ENCODE results near the gene CSRP2.

Gene CSRP2

GRCh38 chr12:76866151-76866567 lies 12.7 kb downstream of the CSRP2 start:
- DNase-seq (ENCODE audit: low read depth), result no peak
- no peak for TF ChIP-seq CTCF (IDR thresholded peaks at IDR 0.05; ENCODE audit: control insufficient read depth, insufficient read depth, low read depth, low read length, missing control alignments)
- no peak overlapping the region for H3K4me3 ChIP-seq (ENCODE audit: control insufficient read depth, low read depth, low read length)

GRCh38 chr12:76864791-76865400 lies 13.9 kb downstream of the CSRP2 start:
- no peak for DNase-seq (ENCODE audit: low read depth)
- no peak overlapping the region for H3K4me3 ChIP-seq (ENCODE audit: control insufficient read depth, low read depth, low read length)
- TF ChIP-seq CTCF (IDR thresholded peaks at IDR 0.05; ENCODE audit: control insufficient read depth, insufficient read depth, low read depth, low read length, missing control alignments), result no peak

GRCh38 chr12:76863837-76864236 lies 15.0 kb downstream of the CSRP2 start:
- TF ChIP-seq CTCF (IDR thresholded peaks at IDR 0.05; ENCODE audit: control insufficient read depth, insufficient read depth, low read depth, low read length, missing control alignments), result no peak
- no peak for DNase-seq (ENCODE audit: low read depth)

GRCh38 chr12:76863005-76863670 lies 15.7 kb downstream of the CSRP2 start:
- DNase-seq (ENCODE audit: low read depth), result peak; percentile 79
- H3K4me3 ChIP-seq (ENCODE audit: control insufficient read depth, low read depth, low read length), result no peak overlapping the region
- no peak for TF ChIP-seq CTCF (IDR thresholded peaks at IDR 0.05; ENCODE audit: control insufficient read depth, insufficient read depth, low read depth, low read length, missing control alignments)

More at GRCh38 chr12:76863837-76864236, 15.0 kb downstream of the CSRP2 start:
- no peak overlapping the region for H3K4me3 ChIP-seq (ENCODE audit: control insufficient read depth, low read depth, low read length)

GRCh38 chr12:76860256-76860655 lies 18.6 kb downstream of the CSRP2 start:
- no peak for DNase-seq (ENCODE audit: low read depth)
- no peak overlapping the region for H3K4me3 ChIP-seq (ENCODE audit: control insufficient read depth, low read depth, low read length)
- no peak for TF ChIP-seq CTCF (IDR thresholded peaks at IDR 0.05; ENCODE audit: control insufficient read depth, insufficient read depth, low read depth, low read length, missing control alignments)

GRCh38 chr12:76859611-76860010 lies 19.2 kb downstream of the CSRP2 start:
- DNase-seq (ENCODE audit: low read depth), result no peak
- no peak overlapping the region for H3K4me3 ChIP-seq (ENCODE audit: control insufficient read depth, low read depth, low read length)

More at GRCh38 chr12:76859611-76860010, 19.2 kb downstream of the CSRP2 start:
- TF ChIP-seq CTCF (IDR thresholded peaks at IDR 0.05; ENCODE audit: control insufficient read depth, insufficient read depth, low read depth, low read length, missing control alignments), result no peak

All from AG09309 (cell line).